AG04449 (cell line): ENCODE results near the gene ADM2.

Experiments used
- CTCF ChIA-PET: fragments of 350-600 bp; formaldehyde crosslinking; extraction: SDS; loops from one replicate; lab custom pipeline; 2021; ENCODE audit warnings: antibody characterized with exemption; lab: Yijun Ruan, JAX
- POLR2A ChIA-PET: fragments of 400-600, 350-600 bp; formaldehyde crosslinking; extraction: SDS; loops from one replicate; lab custom pipeline; 2020; ENCODE audit warnings: antibody characterized with exemption, inconsistent platforms; lab: Yijun Ruan, JAX
- DNase-seq: peaks from one replicate; pipeline ENCODE4 v3.0.0-alpha.2; 2010; ENCODE audit warnings: low read depth, low spot score
- H3K4me3 ChIP-seq: 2 replicates; pipeline ENCODE4 v1.5.1; 2011; ENCODE audit warnings: low read depth, mild to moderate bottlenecking, control low read depth, low read length
- CTCF ChIP-seq: IDR thresholded peaks from one replicate; pipeline ENCODE4 v1.5.1; 2011; ENCODE audit warnings: mild to moderate bottlenecking, moderate library complexity, low read length, control low read depth, inconsistent platforms; ENCODE audit not compliant: insufficient read depth; ENCODE audit errors: missing control alignments

Gene ADM2

GRCh38 chr22:50445071-50445879, 36.1 kb upstream of the ADM2 start:
- TF ChIP-seq CTCF: no peak
- no peak for DNase-seq
- H3K4me3 ChIP-seq: no peak overlapping the region
- POLR2A ChIA-PET: no interaction called here
- CTCF ChIA-PET: interaction anchor here (1.2 kb wide), 1 partner anchor 51 kb away, joined by 5 read pairs; no protein-coding TSS in a partner anchor

GRCh38 chr22:50445880-50446707, 35.2 kb upstream of the ADM2 start:
- CTCF ChIA-PET: no interaction called here
- DNase-seq: no peak
- POLR2A ChIA-PET: interaction anchor here (0.7 kb wide), 1 partner anchor 768 kb away, joined by 3 read pairs; no protein-coding TSS in a partner anchor
- TF ChIP-seq CTCF: no peak
- H3K4me3 ChIP-seq: no peak overlapping the region

- POLR2A ChIA-PET: interaction anchor here (0.7 kb wide), 1 partner anchor 769 kb away, joined by 3 read pairs; no protein-coding TSS in a partner anchor
- no peak for DNase-seq
- H3K4me3 ChIP-seq: no peak overlapping the region
- CTCF ChIA-PET: no interaction called here
- no peak for TF ChIP-seq CTCF
These were observed 34.4 kb upstream of the ADM2 start for GRCh38 chr22:50446708-50447575.

- POLR2A ChIA-PET: no interaction called here
- CTCF ChIA-PET: no interaction called here
- no peak overlapping the region for H3K4me3 ChIP-seq
- TF ChIP-seq CTCF: no peak
- no peak for DNase-seq
These were observed 33.5 kb upstream of the ADM2 start for GRCh38 chr22:50447576-50448551.

- TF ChIP-seq CTCF: no peak
- DNase-seq: no peak
- ChIA-PET CTCF (no interaction called here), POLR2A (no interaction called here)
- no peak overlapping the region for H3K4me3 ChIP-seq
These were observed 28.7 kb upstream of the ADM2 start for GRCh38 chr22:50452649-50453048.
